GM15510 (cell line): ENCODE measurements around the gene LRCH1.

Experiments used
- POLR2A ChIP-seq: IDR thresholded peaks from 3 replicates; pipeline ENCODE4 v1.6.1; 2011; ENCODE audit warnings: borderline replicate concordance; ENCODE audit not compliant: insufficient read length; ENCODE audit errors: extremely low read depth

Gene LRCH1

GRCh38 chr13:46655377-46656180 is 102.6 kb downstream of the LRCH1 start:
- no peak for TF ChIP-seq POLR2A

GRCh38 chr13:46656786-46657185 is 103.8 kb downstream of the LRCH1 start:
- no peak for TF ChIP-seq POLR2A

GRCh38 chr13:46659413-46660065 is 106.6 kb downstream of the LRCH1 start:
- TF ChIP-seq POLR2A = no peak

GRCh38 chr13:46660416-46660815 is 107.4 kb downstream of the LRCH1 start:
- TF ChIP-seq POLR2A = no peak

- TF ChIP-seq POLR2A = no peak
Observed at GRCh38 chr13:46660857-46661256, 107.9 kb downstream of the LRCH1 start.

GRCh38 chr13:46662690-46663089 is 109.7 kb downstream of the LRCH1 start:
- no peak for TF ChIP-seq POLR2A

- no peak for TF ChIP-seq POLR2A
Observed at GRCh38 chr13:46663206-46664037, 110.5 kb downstream of the LRCH1 start.

- no peak for TF ChIP-seq POLR2A
Observed at GRCh38 chr13:46664195-46664594, 111.2 kb downstream of the LRCH1 start.

- TF ChIP-seq POLR2A = no peak
Observed at GRCh38 chr13:46665248-46665632, 112.3 kb downstream of the LRCH1 start.

- TF ChIP-seq POLR2A = no peak
Observed at GRCh38 chr13:46665633-46666482, 112.9 kb downstream of the LRCH1 start.

- TF ChIP-seq POLR2A = no peak
Observed at GRCh38 chr13:46666727-46667456, 113.9 kb downstream of the LRCH1 start.

- TF ChIP-seq POLR2A = no peak
Observed at GRCh38 chr13:46667687-46668281, 114.8 kb downstream of the LRCH1 start.

GRCh38 chr13:46668302-46668720 is 115.3 kb downstream of the LRCH1 start:
- TF ChIP-seq POLR2A = no peak

- no peak for TF ChIP-seq POLR2A
Observed at GRCh38 chr13:46668931-46669525, 116.1 kb downstream of the LRCH1 start.
